Measurements from ENCODE around the gene SRGAP3.

The SRGAP3 gene

DNA sequence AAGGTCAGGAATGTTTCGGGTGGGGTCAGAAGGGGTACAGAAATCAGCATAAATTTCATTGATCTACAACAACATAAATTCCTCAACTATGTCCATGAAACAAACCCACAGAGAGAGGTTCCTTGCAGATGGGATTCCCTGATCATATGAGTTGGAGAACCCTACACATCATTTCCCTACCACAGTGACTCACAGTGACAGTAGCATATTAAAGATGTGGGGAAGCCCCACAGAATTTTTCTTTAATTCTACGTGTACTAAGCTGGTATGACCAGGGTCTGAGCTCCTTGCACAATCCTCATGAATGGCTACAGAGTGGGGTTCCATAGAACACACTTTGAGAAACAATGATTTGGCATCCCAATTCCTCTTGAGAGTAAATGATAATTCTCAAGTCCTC, 169.3 kb downstream of the SRGAP3 start:
- Histone ChIP-seq H3K36me3 (ENCODE audit: control insufficient read depth in 2 of 2, insufficient read depth in 1 of 2, low read length in 2 of 2) (no peaks in the 10 kb centered on the region), H3K4me3 (ENCODE audit: low read depth, low read length) (no peak overlapping the region), H3K27ac (ENCODE audit: extremely low read depth, low read depth, low read length) (no peak overlapping the region), H3K4me1 (ENCODE audit: control insufficient read depth, insufficient read depth, low read length) (no peaks in the 10 kb centered on the region), H3K9me3 (ENCODE audit: control insufficient read depth, insufficient read depth, low read depth, low read length) (no peaks in the 10 kb centered on the region)
- TF ChIP-seq ZNF529 (tag by site-specific recombination; IDR thresholded peaks at IDR 0.05; ENCODE audit: insufficient replicate concordance) (no peak), ZEB2 (tag by site-specific recombination; IDR thresholded peaks at IDR 0.05) (no peak), ZIC2 (tag by site-specific recombination; IDR thresholded peaks at IDR 0.05) (no peak), WT1 (tag by site-specific recombination; IDR thresholded peaks at IDR 0.05) (no peak), ZNF146 (tag by site-specific recombination; IDR thresholded peaks at IDR 0.05) (no peak), SETDB1 (IDR thresholded peaks at IDR 0.05; ENCODE audit: insufficient read length, low read length) (no peak), ZNF335 (tag by site-specific recombination; conservative IDR thresholded peaks at IDR 0.05) (no peak), HOXD13 (CRISPR knock-in tag; IDR thresholded peaks at IDR 0.05; ENCODE audit: borderline replicate concordance) (no peak), KLF1 (tag by site-specific recombination; IDR thresholded peaks at IDR 0.05) (no peak), ZNF138 (tag by site-specific recombination; IDR thresholded peaks at IDR 0.05; ENCODE audit: borderline replicate concordance) (no peak), ZNF610 (tag by site-specific recombination; IDR thresholded peaks at IDR 0.05; ENCODE audit: borderline replicate concordance) (no peak), ZNF624 (tag by site-specific recombination; IDR thresholded peaks at IDR 0.05) (no peak), ZNF324 (tag by site-specific recombination; IDR thresholded peaks at IDR 0.05) (no peak), SCRT1 (tag by site-specific recombination; IDR thresholded peaks at IDR 0.05; ENCODE audit: borderline replicate concordance) (no peak), ZNF121 (tag by site-specific recombination; IDR thresholded peaks at IDR 0.05) (no peak), ZXDB (tag by site-specific recombination; IDR thresholded peaks at IDR 0.05) (no peak)
- TF ChIP-seq, protein P1, sequence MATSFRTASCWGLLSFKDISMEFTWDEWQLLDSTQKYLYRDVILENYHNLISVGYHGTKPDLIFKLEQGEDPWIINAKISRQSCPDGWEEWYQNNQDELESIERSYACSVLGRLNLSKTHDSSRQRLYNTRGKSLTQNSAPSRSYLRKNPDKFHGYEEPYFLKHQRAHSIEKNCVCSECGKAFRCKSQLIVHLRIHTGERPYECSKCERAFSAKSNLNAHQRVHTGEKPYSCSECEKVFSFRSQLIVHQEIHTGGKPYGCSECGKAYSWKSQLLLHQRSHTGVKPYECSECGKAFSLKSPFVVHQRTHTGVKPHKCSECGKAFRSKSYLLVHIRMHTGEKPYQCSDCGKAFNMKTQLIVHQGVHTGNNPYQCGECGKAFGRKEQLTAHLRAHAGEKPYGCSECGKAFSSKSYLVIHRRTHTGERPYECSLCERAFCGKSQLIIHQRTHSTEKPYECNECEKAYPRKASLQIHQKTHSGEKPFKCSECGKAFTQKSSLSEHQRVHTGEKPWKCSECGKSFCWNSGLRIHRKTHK (tag by site-specific recombination; IDR thresholded peaks at IDR 0.05) = no peak
- TF ChIP-seq, protein P2, sequence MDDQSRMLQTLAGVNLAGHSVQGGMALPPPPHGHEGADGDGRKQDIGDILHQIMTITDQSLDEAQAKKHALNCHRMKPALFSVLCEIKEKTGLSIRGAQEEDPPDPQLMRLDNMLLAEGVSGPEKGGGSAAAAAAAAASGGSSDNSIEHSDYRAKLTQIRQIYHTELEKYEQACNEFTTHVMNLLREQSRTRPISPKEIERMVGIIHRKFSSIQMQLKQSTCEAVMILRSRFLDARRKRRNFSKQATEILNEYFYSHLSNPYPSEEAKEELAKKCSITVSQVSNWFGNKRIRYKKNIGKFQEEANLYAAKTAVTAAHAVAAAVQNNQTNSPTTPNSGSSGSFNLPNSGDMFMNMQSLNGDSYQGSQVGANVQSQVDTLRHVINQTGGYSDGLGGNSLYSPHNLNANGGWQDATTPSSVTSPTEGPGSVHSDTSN (CRISPR knock-in tag; IDR thresholded peaks at IDR 0.05) = no peak
- TF ChIP-seq, protein P3, sequence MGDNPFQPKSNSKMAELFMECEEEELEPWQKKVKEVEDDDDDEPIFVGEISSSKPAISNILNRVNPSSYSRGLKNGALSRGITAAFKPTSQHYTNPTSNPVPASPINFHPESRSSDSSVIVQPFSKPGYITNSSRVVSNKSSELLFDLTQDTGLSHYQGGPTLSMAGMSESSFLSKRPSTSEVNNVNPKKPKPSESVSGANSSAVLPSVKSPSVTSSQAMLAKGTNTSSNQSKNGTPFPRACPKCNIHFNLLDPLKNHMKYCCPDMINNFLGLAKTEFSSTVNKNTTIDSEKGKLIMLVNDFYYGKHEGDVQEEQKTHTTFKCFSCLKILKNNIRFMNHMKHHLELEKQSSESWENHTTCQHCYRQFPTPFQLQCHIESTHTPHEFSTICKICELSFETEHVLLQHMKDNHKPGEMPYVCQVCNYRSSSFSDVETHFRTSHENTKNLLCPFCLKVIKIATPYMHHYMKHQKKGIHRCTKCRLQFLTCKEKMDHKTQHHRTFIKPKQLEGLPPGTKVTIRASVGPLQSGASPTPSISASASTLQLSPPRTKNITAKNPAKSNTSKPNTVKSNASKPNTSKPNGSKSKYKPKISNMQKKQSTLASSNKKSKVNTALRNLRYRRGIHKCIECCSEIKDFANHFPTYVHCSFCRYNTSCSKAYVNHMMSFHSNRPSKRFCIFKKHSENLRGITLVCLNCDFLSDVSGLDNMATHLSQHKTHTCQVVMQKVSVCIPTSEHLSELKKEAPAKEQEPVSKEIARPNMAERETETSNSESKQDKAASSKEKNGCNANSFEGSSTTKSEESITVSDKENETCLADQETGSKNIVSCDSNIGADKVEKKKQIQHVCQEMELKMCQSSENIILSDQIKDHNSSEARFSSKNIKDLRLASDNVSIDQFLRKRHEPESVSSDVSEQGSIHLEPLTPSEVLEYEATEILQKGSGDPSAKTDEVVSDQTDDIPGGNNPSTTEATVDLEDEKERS (tag by site-specific recombination; IDR thresholded peaks at IDR 0.05) = no peak
- CTCF ChIA-PET = interaction anchor here (3.6 kb wide), 1 partner anchor 222 kb away, joined by 15 read pairs; no protein-coding TSS in a partner anchor
- POLR2A ChIA-PET = no interaction called here

DNA sequence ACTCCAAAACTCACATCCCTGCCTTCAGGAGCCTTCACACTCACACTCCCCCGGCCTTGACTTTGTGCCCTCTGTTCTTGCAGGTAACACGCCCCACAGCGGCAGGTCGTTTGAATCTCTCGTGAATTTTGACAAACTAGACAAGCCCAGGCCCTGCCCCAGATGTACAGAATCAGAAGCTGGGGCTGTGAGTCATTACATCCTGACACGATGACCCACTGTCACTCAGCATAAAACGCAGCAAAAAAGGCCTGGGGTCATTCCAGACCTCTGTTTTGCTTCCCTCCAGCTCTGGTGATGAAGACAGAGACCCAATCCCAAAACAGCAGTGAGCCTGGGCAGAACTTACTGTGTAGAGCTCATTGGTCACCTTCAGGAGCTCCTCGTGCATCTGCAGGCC, 169.8 kb downstream of the SRGAP3 start:
- no peak overlapping the region for H3K27ac ChIP-seq (ENCODE audit: extremely low read depth, low read depth, low read length)
- CTCF ChIA-PET = interaction anchor here (3.6 kb wide), 1 partner anchor 222 kb away, joined by 15 read pairs; no protein-coding TSS in a partner anchor
- POLR2A ChIA-PET = no interaction called here
- no peaks in the 10 kb centered on the region for H3K4me1 ChIP-seq (ENCODE audit: control insufficient read depth, insufficient read depth, low read length)
- no peak for TF ChIP-seq EGR2 (tag by site-specific recombination; IDR thresholded peaks at IDR 0.05; ENCODE audit: low read depth)
- no peaks in the 10 kb centered on the region for H3K36me3 ChIP-seq (ENCODE audit: control insufficient read depth in 2 of 2, insufficient read depth in 1 of 2, low read length in 2 of 2)
- no peak overlapping the region for H3K4me3 ChIP-seq (ENCODE audit: low read depth, low read length)
- H3K9me3 ChIP-seq (ENCODE audit: control insufficient read depth, insufficient read depth, low read depth, low read length) = no peaks in the 10 kb centered on the region
